Panc1 (cell line): ENCODE data around the gene IPMK. TPM values are rescaled to one million over a fixed set of nuclear protein-coding genes. Genes with fewer than 3 reads are reported as not detected.

Source experiments
- ATAC-seq: fragments of 200-7000 bp; cut with Tn5 transposase; 2 replicates; pipeline ENCODE4 v1.9.1; 2020; ENCODE audit warnings: mild to moderate bottlenecking, moderate library complexity
- BruUV-seq: library from RNA; stranded (reverse); fragments of 400-500 nt; replicated peaks from 2 replicates; lab custom pipeline; 2021; lab: Mats Ljungman, UMichigan
- CTCF ChIA-PET: fragments of 300-600 bp; sonication (Branson Sonifier 250); formaldehyde crosslinking; loops from one replicate; lab custom pipeline; 2022; ENCODE audit warnings: antibody characterized with exemption; lab: Charles Lee
- POLR2A ChIA-PET: fragments of 300-600 bp; sonication (Branson Sonifier 250); formaldehyde crosslinking; loops from one replicate; lab custom pipeline; 2022; ENCODE audit warnings: antibody characterized with exemption; lab: Charles Lee
- DNase-seq: peaks from one replicate; pipeline ENCODE4 v3.0.0-alpha.2; 2010; ENCODE audit warnings: low read depth, low spot score
- H3K27ac ChIP-seq: 2 replicates; pipeline ENCODE4 v1.5.1; 2011; ENCODE audit warnings: mild to moderate bottlenecking, low read length, inconsistent platforms
- H3K27me3 ChIP-seq: fragments of 200-500 bp; sonication (Bioruptor generic); 2 replicates; pipeline ENCODE4 v1.6.0; 2014; ENCODE audit warnings: low read length, inconsistent platforms; ENCODE audit not compliant: control insufficient read depth, insufficient read depth
- H3K36me3 ChIP-seq: fragments of 200-500 bp; sonication (Bioruptor generic); 2 replicates; pipeline ENCODE4 v1.5.1; 2014; ENCODE audit warnings: inconsistent platforms, mild to moderate bottlenecking, low read length, moderate library complexity; ENCODE audit not compliant: control insufficient read depth, insufficient read depth
- H3K4me1 ChIP-seq: 2 replicates; pipeline ENCODE4 v1.5.1; 2011; ENCODE audit warnings: inconsistent platforms, mild to moderate bottlenecking, low read length, moderate library complexity; ENCODE audit not compliant: control insufficient read depth, insufficient read depth
- H3K4me3 ChIP-seq, 2 experiments: 2 replicates each; pipeline ENCODE4 v1.5.1; 2011 to 2012; ENCODE audit warnings: low read depth in 2 of 2, low read length in 2 of 2, mild to moderate bottlenecking in 2 of 2, inconsistent platforms in 1 of 2, moderate library complexity in 1 of 2
- H3K9me3 ChIP-seq: fragments of 200-500 bp; sonication (Bioruptor generic); 2 replicates; pipeline ENCODE4 v1.5.1; 2014; ENCODE audit warnings: low read depth, mild to moderate bottlenecking, inconsistent platforms, low read length, moderate library complexity; ENCODE audit not compliant: control insufficient read depth, insufficient read depth
- CTCF ChIP-seq: fragments of 450-650 bp; IDR thresholded peaks from 2 replicates; pipeline ENCODE4 v1.5.1; 2017; ENCODE audit warnings: mild to moderate bottlenecking
- POLR2AphosphoS5 ChIP-seq: IDR thresholded peaks from 2 replicates; pipeline ENCODE4 v1.6.1; 2012; ENCODE audit warnings: mild to moderate bottlenecking, low read depth, low read length, moderate library complexity
- SIN3A ChIP-seq: IDR thresholded peaks from 2 replicates; pipeline ENCODE4 v1.6.1; 2012; ENCODE audit warnings: low read depth, mild to moderate bottlenecking, low read length, moderate library complexity, borderline replicate concordance; ENCODE audit not compliant: insufficient read depth
- TCF7L2 ChIP-seq: IDR thresholded peaks from 2 replicates; pipeline ENCODE4 v1.6.1; 2011; ENCODE audit warnings: mild to moderate bottlenecking, low read depth, low read length, inconsistent platforms
- in situ Hi-C: cut with HindIII; loops from 2 replicates; pipeline ENCODE4 v1.10.0; 2016; ENCODE audit warnings: low sequenced_read_pairs, low pct_unique_long_range_greater_than_20kb
- intact Hi-C: fragments of 100-400 bp; cut with micrococcal nuclease; formaldehyde crosslinking; loops from one replicate; pipeline ENCODE4 v1.10.0; 2022; ENCODE audit not compliant: unreplicated experiment
- total RNA-seq: library from RNA; stranded (reverse); gene quantifications from one replicate; pipeline ENCODE4 v1.2.1, GENCODE V29; 2021; ENCODE audit not compliant: unreplicated experiment
- TF ChIP-seq, protein P1 (sequence below), 2 experiments: IDR thresholded peaks; 2 replicates each; pipeline ENCODE4 v1.6.1; 2011 to 2012; ENCODE audit warnings: low read depth in 2 of 2, control low read depth in 1 of 2, low read length in 1 of 2, mild to moderate bottlenecking in 1 of 2, moderate library complexity in 1 of 2; ENCODE audit not compliant: insufficient read depth in 1 of 2

Gene IPMK
- total RNA-seq, 1 experiment from 2014 or later, result 9.3 TPM

- no peaks in the 10 kb centered on the region for H3K4me1 ChIP-seq
- ChIA-PET CTCF (interaction anchor here (0.7 to 1.0 kb wide), 3 partner anchors 291 to 1348 kb away, joined by 3 to 4 read pairs (median 3); no protein-coding TSS in a partner anchor), POLR2A (no interaction called here)
- no peak overlapping the region for H3K4me3 ChIP-seq
- in situ Hi-C loops (no loop called here), intact Hi-C loops (loop anchor here (10.0 kb wide), 1 partner anchor 818 kb away; no protein-coding TSS in a partner anchor)
- TF ChIP-seq, protein P1, sequence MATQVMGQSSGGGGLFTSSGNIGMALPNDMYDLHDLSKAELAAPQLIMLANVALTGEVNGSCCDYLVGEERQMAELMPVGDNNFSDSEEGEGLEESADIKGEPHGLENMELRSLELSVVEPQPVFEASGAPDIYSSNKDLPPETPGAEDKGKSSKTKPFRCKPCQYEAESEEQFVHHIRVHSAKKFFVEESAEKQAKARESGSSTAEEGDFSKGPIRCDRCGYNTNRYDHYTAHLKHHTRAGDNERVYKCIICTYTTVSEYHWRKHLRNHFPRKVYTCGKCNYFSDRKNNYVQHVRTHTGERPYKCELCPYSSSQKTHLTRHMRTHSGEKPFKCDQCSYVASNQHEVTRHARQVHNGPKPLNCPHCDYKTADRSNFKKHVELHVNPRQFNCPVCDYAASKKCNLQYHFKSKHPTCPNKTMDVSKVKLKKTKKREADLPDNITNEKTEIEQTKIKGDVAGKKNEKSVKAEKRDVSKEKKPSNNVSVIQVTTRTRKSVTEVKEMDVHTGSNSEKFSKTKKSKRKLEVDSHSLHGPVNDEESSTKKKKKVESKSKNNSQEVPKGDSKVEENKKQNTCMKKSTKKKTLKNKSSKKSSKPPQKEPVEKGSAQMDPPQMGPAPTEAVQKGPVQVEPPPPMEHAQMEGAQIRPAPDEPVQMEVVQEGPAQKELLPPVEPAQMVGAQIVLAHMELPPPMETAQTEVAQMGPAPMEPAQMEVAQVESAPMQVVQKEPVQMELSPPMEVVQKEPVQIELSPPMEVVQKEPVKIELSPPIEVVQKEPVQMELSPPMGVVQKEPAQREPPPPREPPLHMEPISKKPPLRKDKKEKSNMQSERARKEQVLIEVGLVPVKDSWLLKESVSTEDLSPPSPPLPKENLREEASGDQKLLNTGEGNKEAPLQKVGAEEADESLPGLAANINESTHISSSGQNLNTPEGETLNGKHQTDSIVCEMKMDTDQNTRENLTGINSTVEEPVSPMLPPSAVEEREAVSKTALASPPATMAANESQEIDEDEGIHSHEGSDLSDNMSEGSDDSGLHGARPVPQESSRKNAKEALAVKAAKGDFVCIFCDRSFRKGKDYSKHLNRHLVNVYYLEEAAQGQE (IDR thresholded peaks at IDR 0.05; ENCODE audit: insufficient read depth in 1 of 2, low read depth in 2 of 2, low read length in 1 of 2), result 0 out of 4 replicates have a peak, but pooled peaks of 1 of the 2 experiments have one; percentile 19
- TF ChIP-seq CTCF (peak; percentile 82), TCF7L2 (no peak)
- 0 out of 2 replicates have a peak, but pooled peaks cover 2% of the 10 kb centered on the region for H3K27me3 ChIP-seq
- no peak for DNase-seq
- H3K36me3 ChIP-seq, result no peaks in the 10 kb centered on the region
- H3K27ac ChIP-seq, result no peak overlapping the region
- ATAC-seq, result 0 out of 2 replicates have a peak, but pooled peaks have one; percentile 53
- no TSS peak for BruUV-seq
- H3K9me3 ChIP-seq, result no peaks in the 10 kb centered on the region
Measured at GRCh38 chr10:58152673-58153263, 114.9 kb downstream of the IPMK start.

DNA sequence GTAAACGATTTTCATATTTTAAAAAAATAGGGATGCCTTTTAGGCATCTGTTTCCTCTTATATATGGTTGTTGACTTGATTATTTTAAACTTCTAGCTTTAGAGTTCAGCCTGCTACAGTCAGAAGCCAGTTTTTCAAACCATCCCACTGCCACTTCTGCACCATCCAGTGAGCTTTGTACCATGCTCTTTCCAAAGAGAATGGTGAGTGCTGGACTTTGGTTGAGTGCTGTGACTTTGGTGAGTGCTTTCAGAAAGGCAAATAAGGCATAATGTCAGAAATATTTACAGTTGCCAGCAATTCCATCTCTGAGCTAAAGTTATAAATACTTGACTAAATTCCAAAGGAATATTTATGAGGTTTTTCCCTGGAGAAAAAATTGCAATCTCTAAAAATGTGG, 117.4 kb downstream of the IPMK start:
- ATAC-seq, result no peak
- CTCF ChIA-PET, result no interaction called here
- Histone ChIP-seq H3K4me1 (no peaks in the 10 kb centered on the region), H3K27ac (no peak overlapping the region), H3K4me3 (no peak overlapping the region), H3K9me3 (no peaks in the 10 kb centered on the region), H3K36me3 (no peaks in the 10 kb centered on the region), H3K27me3 (0 out of 2 replicates have a peak, but pooled peaks cover 2% of the 10 kb centered on the region)
- in situ Hi-C loops (no loop called here), intact Hi-C loops (loop anchor here (10.0 kb wide), 1 partner anchor 815 kb away; no protein-coding TSS in a partner anchor)
- TF ChIP-seq SIN3A (no peak), CTCF (no peak), POLR2AphosphoS5 (no peak), TCF7L2 (no peak)
- TF ChIP-seq, protein P1 (IDR thresholded peaks at IDR 0.05; ENCODE audit: insufficient read depth in 1 of 2, low read depth in 2 of 2, low read length in 1 of 2), result no peak
- POLR2A ChIA-PET, result interaction anchor here (0.7 kb wide), 1 partner anchor 160 kb away, joined by 3 read pairs; no protein-coding TSS in a partner anchor
- BruUV-seq, result no TSS peak
- no peak for DNase-seq
